OCI-LY3 (cell line): ENCODE measurements around the gene KCNC3.

Experiments
- CTCF ChIP-seq: fragments of 200-600, 300-600 bp; sonication (generic); IDR thresholded peaks from 2 replicates; pipeline ENCODE4 v1.5.1; 2014; ENCODE audit warnings: antibody characterized with exemption, low read length, low read depth
- EZH2phosphoT487 ChIP-seq: fragments of 200-600 bp; shearing (Covaris generic); IDR thresholded peaks from 2 replicates; pipeline ENCODE4 v1.6.1; 2018; ENCODE audit warnings: antibody characterized with exemption, mixed run types, low read depth

GRCh38 chr19:50334741-50335421, 5.7 kb upstream of the KCNC3 start:
- TF ChIP-seq CTCF (no peak), EZH2phosphoT487 (no peak)
